ENCODE results near the gene CPSF3.

- TF ChIP-seq CTCF (IDR thresholded peaks at IDR 0.05) (no peak), POLR2AphosphoS5 (IDR thresholded peaks at IDR 0.05; ENCODE audit: insufficient read depth in 1 of 2, low read depth in 1 of 2) (no peak), POLR2A (IDR thresholded peaks at IDR 0.05) (no peak)
Observed at GRCh38 chr2:9517118-9517782, 93.8 kb downstream of the CPSF3 start.

All from vagina (tissue), 2 donors.